LNCaP clone FGC (cell line): ENCODE measurements around the gene MYO18B.

ENCODE experiments used
- DNase-seq: peaks from one replicate; pipeline ENCODE4 v3.0.0-alpha.2; 2011; ENCODE audit warnings: low read depth
- H3K4me3 ChIP-seq: 2 replicates; pipeline ENCODE4 v1.5.1; 2011; ENCODE audit warnings: mild to moderate bottlenecking, low read depth, low read length, control low read depth
- CTCF ChIP-seq: IDR thresholded peaks from 2 replicates; pipeline ENCODE4 v1.5.1; 2012; ENCODE audit warnings: mild to moderate bottlenecking; ENCODE audit not compliant: control insufficient read depth, insufficient read depth; ENCODE audit errors: extremely low read depth

MYO18B gene

GRCh38 chr22:26045860-26046259, 303.9 kb downstream of the MYO18B start:
- no peak for DNase-seq
- TF ChIP-seq CTCF = no peak
- no peak overlapping the region for H3K4me3 ChIP-seq

GRCh38 chr22:26047516-26047915, 305.5 kb downstream of the MYO18B start:
- no peak for TF ChIP-seq CTCF
- no peak for DNase-seq
- no peak overlapping the region for H3K4me3 ChIP-seq

GRCh38 chr22:26047920-26048319, 305.9 kb downstream of the MYO18B start:
- DNase-seq = no peak
- H3K4me3 ChIP-seq = no peak overlapping the region
- no peak for TF ChIP-seq CTCF

- no peak for TF ChIP-seq CTCF
- DNase-seq = no peak
- no peak overlapping the region for H3K4me3 ChIP-seq
Observed at GRCh38 chr22:26050079-26050478, 308.1 kb downstream of the MYO18B start.

GRCh38 chr22:26053737-26054316, 311.8 kb downstream of the MYO18B start:
- no peak for TF ChIP-seq CTCF
- H3K4me3 ChIP-seq = no peak overlapping the region
- DNase-seq = no peak

GRCh38 chr22:26054841-26055605, 313.0 kb downstream of the MYO18B start:
- DNase-seq = no peak

More at GRCh38 chr22:26054841-26055605, 313.0 kb downstream of the MYO18B start:
- no peak for TF ChIP-seq CTCF
- H3K4me3 ChIP-seq = no peak overlapping the region
